Amniotic epithelial cell (primary cell): ENCODE results near the gene ANO2.

Experiments used
- DNase-seq: peaks from one replicate; pipeline ENCODE4 v3.0.0-alpha.2; 2010; ENCODE audit warnings: low read depth

The ANO2 gene

GRCh38 chr12:5945071-5946008 lies at the start of gene ANO2:
Gene ANO2, minus strand, starts transcription at chr12:5945259. Its CDS starts 42 bp downstream, at chr12:5945217.
- no peak for DNase-seq

GRCh38 chr12:5989621-5990020 lies 44.6 kb upstream of the ANO2 start:
- DNase-seq: no peak

GRCh38 chr12:5988659-5989116 lies 43.6 kb upstream of the ANO2 start:
- peak; percentile 51 for DNase-seq

GRCh38 chr12:5988088-5988487 lies 43.0 kb upstream of the ANO2 start:
- DNase-seq: no peak

- DNase-seq: no peak
Observed at GRCh38 chr12:5987573-5987972, 42.5 kb upstream of the ANO2 start.

GRCh38 chr12:5985471-5985870 lies 40.4 kb upstream of the ANO2 start:
- no peak for DNase-seq

GRCh38 chr12:5984873-5985272 lies 39.8 kb upstream of the ANO2 start:
- no peak for DNase-seq

GRCh38 chr12:5982106-5982505 lies 37.0 kb upstream of the ANO2 start:
- no peak for DNase-seq

- DNase-seq: no peak
Observed at GRCh38 chr12:5977556-5977955, 32.5 kb upstream of the ANO2 start.

GRCh38 chr12:5976711-5977110 lies 31.7 kb upstream of the ANO2 start:
- no peak for DNase-seq

- no peak for DNase-seq
Observed at GRCh38 chr12:5976196-5976595, 31.1 kb upstream of the ANO2 start.

- no peak for DNase-seq
Observed at GRCh38 chr12:5973461-5974115, 28.5 kb upstream of the ANO2 start.

- DNase-seq: no peak
Observed at GRCh38 chr12:5972387-5972786, 27.3 kb upstream of the ANO2 start.

GRCh38 chr12:5971194-5971850 lies 26.3 kb upstream of the ANO2 start:
- no peak for DNase-seq

GRCh38 chr12:5969974-5970690 lies 25.1 kb upstream of the ANO2 start:
- DNase-seq: no peak

- no peak for DNase-seq
Observed at GRCh38 chr12:5969156-5969973, 24.3 kb upstream of the ANO2 start.

- no peak for DNase-seq
Observed at GRCh38 chr12:5967645-5968415, 22.8 kb upstream of the ANO2 start.

- no peak for DNase-seq
Observed at GRCh38 chr12:5966486-5967095, 21.5 kb upstream of the ANO2 start.

- peak; percentile 33 for DNase-seq
Observed at GRCh38 chr12:5965950-5966383, 20.9 kb upstream of the ANO2 start.
